HCT116 (cell line): Measurements from ENCODE around the gene ZBTB20. TPM values are rescaled to one million over a fixed set of nuclear protein-coding genes. Genes with fewer than 3 reads are reported as not detected.

Experiments
- ATAC-seq: fragments of 200-7000 bp; cut with Tn5 transposase; 2 replicates; pipeline ENCODE4 v1.9.1; 2020; ENCODE audit warnings: mild to moderate bottlenecking, moderate library complexity
- BruUV-seq: library from RNA; stranded (reverse); fragments of 400-500 nt; replicated peaks from 2 replicates; lab custom pipeline; 2021; lab: Mats Ljungman, UMichigan
- CTCF ChIA-PET: fragments of 300-600 bp; sonication (Branson Sonifier 250); formaldehyde crosslinking; loops from one replicate; lab custom pipeline; 2021; ENCODE audit warnings: antibody characterized with exemption; lab: Charles Lee
- POLR2A ChIA-PET: fragments of 300-600, 350-600 bp; sonication (Branson Sonifier 250); formaldehyde crosslinking; loops from one replicate; lab custom pipeline; 2021; ENCODE audit warnings: antibody characterized with exemption; lab: Charles Lee
- RAD21 ChIA-PET, 2 experiments: fragments of 300-600 bp; sonication (Branson Sonifier 250); formaldehyde crosslinking; loops; one replicate each; lab custom pipeline; 2023; ENCODE audit warnings: low total read pairs in 2 of 2; ENCODE audit not compliant: uncharacterized antibody in 2 of 2, unreplicated experiment in 2 of 2, low non-redundant PET in 1 of 2; lab: Charles Lee
- DNase-seq: peaks from one replicate; pipeline ENCODE4 v3.0.0-alpha.2; 2010; ENCODE audit warnings: low read depth, low spot score
- H2AFZ ChIP-seq: fragments of 200-600 bp; shearing (Covaris generic), sonication (generic); 2 replicates; pipeline ENCODE4 v1.6.1; 2017; ENCODE audit warnings: low read depth, mixed run types, mixed read lengths, antibody characterized with exemption, low read length; ENCODE audit not compliant: poor library complexity, severe bottlenecking
- H3K27ac ChIP-seq: 2 replicates; pipeline ENCODE4 v1.5.1; 2012; ENCODE audit warnings: low read depth, low read length
- H3K27me3 ChIP-seq: fragments of 200-600 bp; sonication (generic); 2 replicates; pipeline ENCODE4 v1.6.1; 2016; ENCODE audit warnings: mixed run types, low read length, mixed read lengths; ENCODE audit not compliant: insufficient read depth
- H3K36me3 ChIP-seq, 2 experiments: fragments of 200-500 bp in 1 of 2; fragments of 200-600 bp in 1 of 2; sonication (Bioruptor generic) in 1 of 2; sonication (generic) in 1 of 2; 2 replicates each; pipeline versions ENCODE4 v1.5.1 to v1.6.1; 2014 to 2016; ENCODE audit warnings: low read length in 2 of 2, inconsistent platforms in 1 of 2, mixed read lengths in 1 of 2, mixed run types in 1 of 2; ENCODE audit not compliant: insufficient read depth in 2 of 2, control insufficient read depth in 1 of 2
- H3K4me1 ChIP-seq, 2 experiments: fragments of 200-600 bp in 1 of 2; sonication (generic) in 1 of 2; 2 replicates each; pipeline versions ENCODE4 v1.5.1 to v1.6.1; 2012 to 2017; ENCODE audit warnings: low read length in 2 of 2, inconsistent platforms in 1 of 2, mild to moderate bottlenecking in 1 of 2, mixed read lengths in 1 of 2, mixed run types in 1 of 2, moderate library complexity in 1 of 2; ENCODE audit not compliant: insufficient read depth in 2 of 2, control insufficient read depth in 1 of 2
- H3K4me2 ChIP-seq: fragments of 200-600 bp; sonication (generic); 2 replicates; pipeline ENCODE4 v1.6.1; 2017; ENCODE audit warnings: mixed run types, low read length, mixed read lengths
- H3K4me3 ChIP-seq, 2 experiments: fragments of 200-600 bp in 1 of 2; sonication (generic) in 1 of 2; replicated peaks in 1 of 2; 2 replicates each; pipeline ENCODE4 v1.5.1; 2011 to 2016; ENCODE audit warnings: low read length in 2 of 2, control low read depth in 1 of 2, low read depth in 1 of 2, mild to moderate bottlenecking in 1 of 2, mixed read lengths in 1 of 2, mixed run types in 1 of 2
- H3K79me2 ChIP-seq: fragments of 200-600 bp; sonication (generic); 2 replicates; pipeline ENCODE4 v1.6.1; 2017; ENCODE audit warnings: mild to moderate bottlenecking, mixed run types, low read length, moderate library complexity, mixed read lengths; ENCODE audit not compliant: insufficient read depth
- H3K9ac ChIP-seq: fragments of 200-600 bp; sonication (generic); 2 replicates; pipeline ENCODE4 v1.6.1; 2016; ENCODE audit warnings: low read length, mixed read lengths
- H3K9me2 ChIP-seq: fragments of 200-600 bp; sonication (generic), shearing (Covaris generic); 2 replicates; pipeline ENCODE4 v1.6.1; 2017; ENCODE audit warnings: mixed run types, mild to moderate bottlenecking, moderate library complexity; ENCODE audit not compliant: insufficient read depth
- H3K9me3 ChIP-seq, 2 experiments: fragments of 200-500 bp in 1 of 2; fragments of 200-600 bp in 1 of 2; sonication (Bioruptor generic) in 1 of 2; sonication (generic) in 1 of 2; 2 replicates each; pipeline ENCODE4 v1.6.1; 2014 to 2017; ENCODE audit warnings: low read length in 2 of 2, mixed read lengths in 2 of 2, inconsistent platforms in 1 of 2, low read depth in 1 of 2, mild to moderate bottlenecking in 1 of 2, mixed run types in 1 of 2, moderate library complexity in 1 of 2; ENCODE audit not compliant: control insufficient read depth in 1 of 2, insufficient read depth in 1 of 2
- H4K20me1 ChIP-seq: fragments of 200-600 bp; sonication (generic), shearing (Covaris generic); 2 replicates; pipeline ENCODE4 v1.6.1; 2017; ENCODE audit warnings: mixed run types, mild to moderate bottlenecking, moderate library complexity; ENCODE audit not compliant: insufficient read depth
- ATF3 ChIP-seq: IDR thresholded peaks from 2 replicates; pipeline ENCODE4 v1.6.1; 2012
- CBX3 ChIP-seq: IDR thresholded peaks from 2 replicates; pipeline ENCODE4 v1.6.1; 2012; ENCODE audit warnings: low read depth
- EGR1 ChIP-seq: IDR thresholded peaks from 2 replicates; pipeline ENCODE4 v1.6.1; 2012; ENCODE audit warnings: low read depth
- ELF1 ChIP-seq: IDR thresholded peaks from 2 replicates; pipeline ENCODE4 v1.6.1; 2012; ENCODE audit warnings: low read depth, borderline replicate concordance
- EZH2phosphoT487 ChIP-seq: fragments of 200-600 bp; IDR thresholded peaks from 2 replicates; pipeline ENCODE4 v1.6.1; 2018; ENCODE audit warnings: antibody characterized with exemption, borderline replicate concordance
- FOSL1 ChIP-seq: IDR thresholded peaks from 2 replicates; pipeline ENCODE4 v1.6.1; 2012; ENCODE audit warnings: low read depth
- POLR2A ChIP-seq: IDR thresholded peaks from 2 replicates; pipeline ENCODE4 v1.7.0; 2011; ENCODE audit warnings: borderline replicate concordance; ENCODE audit not compliant: insufficient read depth, insufficient read length; ENCODE audit errors: extremely low read depth
- POLR2AphosphoS5 ChIP-seq: IDR thresholded peaks from 2 replicates; pipeline ENCODE4 v1.6.1; 2011; ENCODE audit warnings: mild to moderate bottlenecking, low read depth, low read length, moderate library complexity
- RAD21 ChIP-seq: IDR thresholded peaks from 2 replicates; pipeline ENCODE4 v1.6.1; 2012; ENCODE audit warnings: low read depth, mild to moderate bottlenecking
- REST ChIP-seq: IDR thresholded peaks from 2 replicates; pipeline ENCODE4 v1.6.1; 2012; ENCODE audit warnings: low read depth
- SP1 ChIP-seq: IDR thresholded peaks from 2 replicates; pipeline ENCODE4 v1.6.1; 2012; ENCODE audit warnings: low read depth
- TCF7L2 ChIP-seq: IDR thresholded peaks from 2 replicates; pipeline ENCODE4 v1.7.0; 2011; ENCODE audit warnings: borderline replicate concordance, inconsistent platforms; ENCODE audit not compliant: insufficient read depth, insufficient read length; ENCODE audit errors: extremely low read depth
- YY1 ChIP-seq: IDR thresholded peaks from 2 replicates; pipeline ENCODE4 v1.6.1; 2011; ENCODE audit warnings: low read length, low read depth, moderate library complexity, mild to moderate bottlenecking; ENCODE audit not compliant: insufficient replicate concordance; ENCODE audit errors: extremely low read depth
- ZNF274 ChIP-seq: fragments of 200-500 bp; sonication (Bioruptor generic); IDR thresholded peaks from 2 replicates; pipeline ENCODE4 v1.6.1; 2014; ENCODE audit warnings: mild to moderate bottlenecking, low read depth, low read length, inconsistent platforms
- intact Hi-C: fragments of 100-400 bp; cut with micrococcal nuclease; formaldehyde crosslinking; loops from 2 replicates; pipeline ENCODE4 v1.10.0; 2022
- total RNA-seq: library from RNA; stranded (reverse); gene quantifications from one replicate; pipeline ENCODE4 v1.2.1, GENCODE V29; 2021; ENCODE audit not compliant: unreplicated experiment

ZBTB20 gene
- total RNA-seq, 1 experiment from 2014 or later: 42.1 TPM

GRCh38 chr3:115071166-115071565 is 75.9 kb downstream of the ZBTB20 start:
- Histone ChIP-seq H3K9me2 (no peaks in the 10 kb centered on the region), H3K79me2 (no peaks in the 10 kb centered on the region), H3K36me3 (no peaks in the 10 kb centered on the region), H3K9ac (no peak overlapping the region), H4K20me1 (no peaks in the 10 kb centered on the region), H3K4me2 (no peak overlapping the region), H3K9me3 (no peaks in the 10 kb centered on the region), H3K27ac (no peak overlapping the region), H3K27me3 (no peaks in the 10 kb centered on the region), H3K4me3 (no peak overlapping the region), H3K4me1 (peaks cover 8 to 30% of the 10 kb centered on the region in 2 experiments; a peak in 3 of 4 replicates), H2AFZ (no peak overlapping the region)
- intact Hi-C loops: no loop called here
- no TSS peak for BruUV-seq
- CTCF ChIA-PET: no interaction called here
- ATAC-seq: no peak
- RAD21 ChIA-PET: no interaction called here
- TF ChIP-seq FOSL1 (no peak), POLR2A (no peak), EZH2phosphoT487 (no peak), POLR2AphosphoS5 (no peak), ZNF274 (no peak), CBX3 (no peak), REST (no peak), ELF1 (no peak), YY1 (no peak), SP1 (no peak), EGR1 (no peak), RAD21 (no peak), ATF3 (no peak), TCF7L2 (no peak)
- no peak for DNase-seq
- POLR2A ChIA-PET: no interaction called here
